HFF-Myc (cell line): ENCODE measurements around the gene MYCBPAP.

Source experiments
- DNase-seq: peaks from one replicate; pipeline ENCODE4 v3.0.0-alpha.2; 2011; ENCODE audit warnings: low read depth; ENCODE audit errors: extremely low read depth
- H3K4me3 ChIP-seq: replicated peaks from 2 replicates; pipeline ENCODE4 v1.5.1; 2011; ENCODE audit warnings: low read depth, mild to moderate bottlenecking, control low read depth, low read length
- CTCF ChIP-seq: IDR thresholded peaks from 2 replicates; pipeline ENCODE4 v1.5.1; 2012; ENCODE audit warnings: mild to moderate bottlenecking, low read depth, low read length, control low read depth; ENCODE audit errors: missing control alignments

MYCBPAP gene

GRCh38 chr17:50480854-50481490, 27.3 kb upstream of the MYCBPAP start:
- no peak overlapping the region for H3K4me3 ChIP-seq
- TF ChIP-seq CTCF: no peak
- no peak for DNase-seq

GRCh38 chr17:50481648-50482047, 26.6 kb upstream of the MYCBPAP start:
- no peak for DNase-seq
- no peak overlapping the region for H3K4me3 ChIP-seq
- TF ChIP-seq CTCF: no peak

GRCh38 chr17:50482110-50482509, 26.1 kb upstream of the MYCBPAP start:
- no peak for TF ChIP-seq CTCF
- no peak for DNase-seq

GRCh38 chr17:50482516-50482915, 25.7 kb upstream of the MYCBPAP start:
- TF ChIP-seq CTCF: peak; percentile 86
- H3K4me3 ChIP-seq: no peak overlapping the region
- DNase-seq: peak; percentile 90

More at GRCh38 chr17:50482110-50482509, 26.1 kb upstream of the MYCBPAP start:
- no peak overlapping the region for H3K4me3 ChIP-seq

GRCh38 chr17:50483266-50483665, 25.0 kb upstream of the MYCBPAP start:
- DNase-seq: no peak
- no peak for TF ChIP-seq CTCF
- H3K4me3 ChIP-seq: no peak overlapping the region

GRCh38 chr17:50484386-50485155, 23.7 kb upstream of the MYCBPAP start:
- DNase-seq: no peak
- no peak for TF ChIP-seq CTCF
- H3K4me3 ChIP-seq: no peak overlapping the region
